ENCODE data around the gene MYRF. TPM values are rescaled to one million over a fixed set of nuclear protein-coding genes. Genes with fewer than 3 reads are reported as not detected.

Gene MYRF
- total and polyA plus RNA-seq, 4 experiments from 2014 or later = 0.44 to 1.6 (median 0.89) TPM

DNA sequence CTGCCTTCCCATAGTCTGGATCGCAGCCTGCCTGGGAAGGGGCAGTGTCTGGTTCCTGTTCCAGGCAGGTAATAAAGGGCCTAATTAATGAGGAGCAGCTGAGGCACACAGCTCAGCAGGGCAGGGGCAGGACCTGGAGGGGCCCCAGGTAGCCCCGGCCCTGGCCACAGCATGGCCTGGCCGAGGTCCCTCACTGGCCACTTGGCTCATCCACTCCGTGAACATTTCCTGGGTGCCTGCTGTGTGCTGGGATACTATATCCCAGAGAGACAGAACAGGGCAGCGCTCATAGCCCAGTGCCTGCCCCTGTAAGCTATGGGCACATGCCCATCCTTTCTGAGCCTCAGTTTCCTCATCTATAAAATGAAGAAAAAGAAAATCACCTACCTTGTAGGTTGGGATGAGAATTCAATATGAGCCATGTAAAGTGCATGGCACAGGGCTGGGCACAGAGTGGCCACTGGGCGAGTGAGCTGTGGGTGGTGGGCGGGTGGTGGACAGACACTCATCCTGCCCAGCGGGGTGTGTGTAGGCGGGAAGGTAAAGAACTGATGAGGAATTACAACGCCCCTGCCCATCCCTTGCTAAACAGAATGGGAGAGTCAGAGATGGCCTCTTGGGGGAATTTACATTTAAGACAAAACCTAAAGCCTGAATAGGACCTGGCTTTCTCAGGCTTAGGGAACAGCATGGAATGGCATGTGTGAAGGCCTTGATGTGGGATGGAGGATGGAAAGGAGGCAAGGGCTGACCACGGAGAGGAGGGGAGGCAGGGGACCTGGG is 9.2 kb downstream of the MYRF start:
- ChIA-PET CTCF (ENCODE audit: partially characterized antibody) (interaction anchor here (1.2 kb wide), 1 partner anchor 347 kb away, joined by 3 read pairs; no protein-coding TSS in a partner anchor), POLR2A (ENCODE audit: partially characterized antibody) (no interaction called here)
- Mint-ChIP-seq H3K4me1 (peaks cover 0 to 9% (median under 1%) of the 10 kb centered on the region in 4 donors), H3K36me3 (no peaks in the 10 kb centered on the region), H3K4me3 (no peak overlapping the region), H3K27ac (no peak overlapping the region), H3K9me3 (peaks cover 0 to 2% (median 0%) of the 10 kb centered on the region in 8 donors), H3K27me3 (peaks cover 2 to 5% of the 10 kb centered on the region in 2 donors)
- no peak for DNase-seq
- H3K36me3 ChIP-seq (ENCODE audit: insufficient read depth, low read length) = no peaks in the 10 kb centered on the region
- intact Hi-C loops (cut with micrococcal nuclease) = no loop called here
- no peaks in the 10 kb centered on the region for H3K27me3 ChIP-seq (ENCODE audit: insufficient read depth, low read length)
- H3K9me3 ChIP-seq (ENCODE audit: control insufficient read depth in 1 of 2, low read length in 2 of 2) = no peaks in the 10 kb centered on the region
- no peak overlapping the region for H3K27ac ChIP-seq (ENCODE audit: low read depth, low read length)
- H3K4me3 ChIP-seq (ENCODE audit: low read length in 2 of 2) = no peak overlapping the region
- no peaks in the 10 kb centered on the region for H3K4me1 ChIP-seq (ENCODE audit: insufficient read depth, low read length)

DNA sequence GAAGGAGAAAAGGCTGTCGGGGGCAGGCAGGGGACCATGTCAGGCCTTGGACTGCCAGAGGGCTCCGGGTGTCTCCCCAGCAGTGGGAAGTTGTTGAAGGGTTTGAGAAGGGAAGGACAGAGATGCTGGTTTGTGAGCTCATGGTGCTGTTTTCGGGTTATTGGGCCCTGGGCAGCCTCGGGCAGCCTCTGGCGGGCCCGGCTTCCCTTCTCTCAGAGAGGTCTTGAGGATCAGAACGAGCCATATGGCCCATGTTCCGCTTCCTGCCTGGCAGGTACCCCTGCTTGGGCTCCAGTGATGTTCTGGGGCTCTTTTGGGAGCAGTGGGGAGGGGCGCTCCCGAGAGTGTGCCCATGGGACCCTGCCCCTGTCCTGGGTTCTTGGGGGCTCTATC is 9.8 kb downstream of the MYRF start:
- Histone ChIP-seq H3K27me3 (ENCODE audit: insufficient read depth, low read length) (no peaks in the 10 kb centered on the region), H3K9me3 (ENCODE audit: control insufficient read depth in 1 of 2, low read length in 2 of 2) (no peaks in the 10 kb centered on the region), H3K36me3 (ENCODE audit: insufficient read depth, low read length) (no peaks in the 10 kb centered on the region), H3K4me1 (ENCODE audit: insufficient read depth, low read length) (no peaks in the 10 kb centered on the region), H3K4me3 (ENCODE audit: low read length in 2 of 2) (no peak overlapping the region), H3K27ac (ENCODE audit: low read depth, low read length) (no peak overlapping the region)
- DNase-seq = no peak
- peaks cover 0 to 2% (median 0%) of the 10 kb centered on the region in 8 donors for H3K9me3 Mint-ChIP-seq
- H3K27me3 Mint-ChIP-seq = peaks cover 2 to 5% of the 10 kb centered on the region in 2 donors
- intact Hi-C loops (cut with micrococcal nuclease) = no loop called here
- no peak overlapping the region for H3K4me3 Mint-ChIP-seq
- ChIA-PET POLR2A (ENCODE audit: partially characterized antibody) (no interaction called here), CTCF (ENCODE audit: partially characterized antibody) (interaction anchor here (1.2 kb wide), 1 partner anchor 346 kb away, joined by 3 read pairs; no protein-coding TSS in a partner anchor)
- no peaks in the 10 kb centered on the region for H3K36me3 Mint-ChIP-seq
- peaks cover 0 to 4% (median 0%) of the 10 kb centered on the region in 4 donors for H3K4me1 Mint-ChIP-seq
- no peak overlapping the region for H3K27ac Mint-ChIP-seq

DNA sequence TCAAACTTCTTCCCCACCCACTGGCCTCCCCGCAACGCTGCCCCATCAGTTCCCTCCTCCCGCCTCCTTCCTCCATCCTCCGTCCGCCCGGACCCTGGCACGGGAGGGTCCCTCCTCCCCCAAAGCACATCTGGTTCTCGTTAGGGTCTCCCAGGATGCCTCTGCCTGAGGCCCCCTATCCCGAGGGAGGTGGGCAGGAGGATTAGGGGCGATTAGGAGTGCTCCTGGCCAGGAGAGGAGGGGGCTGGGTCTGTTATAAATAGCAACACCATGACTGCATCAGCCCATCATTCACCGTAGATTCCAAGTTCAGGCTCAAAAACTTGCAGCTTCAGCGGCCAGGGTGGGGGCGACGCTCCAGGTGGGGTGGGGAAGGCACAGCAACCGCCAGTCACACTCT is 10.4 kb downstream of the MYRF start:
- no peaks in the 10 kb centered on the region for H3K4me1 ChIP-seq (ENCODE audit: insufficient read depth, low read length)
- Mint-ChIP-seq H3K27me3 (peaks cover 2 to 5% of the 10 kb centered on the region in 2 donors), H3K36me3 (no peaks in the 10 kb centered on the region), H3K4me3 (no peak overlapping the region), H3K4me1 (no peaks in the 10 kb centered on the region), H3K9me3 (peaks cover 0 to 2% (median 0%) of the 10 kb centered on the region in 8 donors), H3K27ac (no peak overlapping the region)
- no peak overlapping the region for H3K4me3 ChIP-seq (ENCODE audit: low read length in 2 of 2)
- no peak for DNase-seq
- H3K27me3 ChIP-seq (ENCODE audit: insufficient read depth, low read length) = no peaks in the 10 kb centered on the region
- H3K9me3 ChIP-seq (ENCODE audit: control insufficient read depth in 1 of 2, low read length in 2 of 2) = no peaks in the 10 kb centered on the region
- H3K27ac ChIP-seq (ENCODE audit: low read depth, low read length) = no peak overlapping the region
- intact Hi-C loops (cut with micrococcal nuclease) = no loop called here
- ChIA-PET CTCF (ENCODE audit: partially characterized antibody) (no interaction called here), POLR2A (ENCODE audit: partially characterized antibody) (no interaction called here)
- no peaks in the 10 kb centered on the region for H3K36me3 ChIP-seq (ENCODE audit: insufficient read depth, low read length)

DNA sequence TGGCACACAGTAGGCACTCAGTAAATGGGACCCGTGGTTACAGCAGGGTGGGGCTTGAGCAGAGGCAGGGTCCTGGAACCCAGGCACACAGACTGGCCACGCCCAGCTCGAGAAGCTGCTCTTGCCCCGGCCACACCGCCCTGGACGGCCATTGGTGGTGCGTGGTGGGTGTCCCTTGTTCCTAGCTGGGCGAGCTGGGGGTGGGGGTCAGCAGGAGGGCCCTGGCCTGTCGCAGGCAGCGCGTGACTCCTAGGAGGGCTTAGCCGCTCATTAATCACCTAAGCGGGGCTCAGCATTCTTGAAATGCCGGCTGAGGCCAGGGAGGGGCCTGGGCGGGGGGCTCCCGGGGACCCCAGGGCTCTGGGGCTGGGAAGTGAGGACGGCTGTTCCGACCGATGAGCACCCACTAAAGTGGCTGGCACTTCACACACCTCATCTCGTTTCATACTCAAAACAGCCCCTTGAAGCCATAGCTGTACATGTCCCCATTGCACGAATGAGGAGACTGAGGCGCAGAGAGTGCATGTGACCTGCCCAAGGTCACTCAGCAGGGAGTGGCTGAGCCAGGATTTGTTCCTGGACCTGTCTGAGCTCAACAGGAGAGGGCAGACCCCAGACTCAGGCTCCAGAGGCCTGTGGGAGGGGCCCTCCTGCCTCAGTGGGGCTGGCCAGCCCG is 11.6 kb downstream of the MYRF start:
- H3K9me3 Mint-ChIP-seq = peaks cover 0 to 2% (median 0%) of the 10 kb centered on the region in 8 donors

DNA sequence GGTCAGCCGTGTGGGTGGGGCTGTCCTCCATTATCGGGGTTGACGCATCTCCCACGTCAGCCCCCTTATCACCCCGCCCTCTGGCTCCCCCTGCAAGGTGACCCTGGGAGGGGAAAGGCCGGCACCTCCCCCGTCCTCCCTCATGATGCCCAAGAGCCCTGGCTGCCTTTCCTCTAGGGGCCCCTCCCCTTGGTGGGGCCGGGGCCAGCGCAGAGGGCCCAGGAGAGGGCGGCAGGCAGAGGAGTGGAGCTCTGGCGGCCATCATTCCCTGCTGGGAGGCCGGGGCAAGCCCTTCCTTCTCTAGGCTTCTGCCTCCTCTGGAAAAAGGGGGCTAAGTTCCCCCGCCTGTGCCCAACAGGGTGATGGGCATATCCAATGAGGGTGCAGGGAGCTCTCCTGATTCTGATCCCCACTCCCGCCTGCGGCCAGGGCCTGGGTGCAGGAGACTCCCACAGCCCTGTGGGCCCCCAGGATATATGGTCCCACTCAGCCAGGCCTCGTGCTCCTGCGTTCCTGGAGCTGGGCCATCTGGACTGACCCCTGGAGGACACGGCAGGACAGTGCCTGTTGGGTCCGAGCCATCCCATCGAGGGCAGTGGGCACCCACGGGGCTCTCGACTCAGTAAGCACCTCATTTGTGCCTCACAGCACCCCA is 12.3 kb downstream of the MYRF start:
- intact Hi-C loops (cut with micrococcal nuclease) = no loop called here
- no peaks in the 10 kb centered on the region for H3K4me1 Mint-ChIP-seq

More for the DNA sequence above, 11.6 kb downstream of the MYRF start:
- Histone ChIP-seq H3K4me3 (ENCODE audit: low read length in 2 of 2) (no peak overlapping the region), H3K27me3 (ENCODE audit: insufficient read depth, low read length) (no peaks in the 10 kb centered on the region), H3K4me1 (ENCODE audit: insufficient read depth, low read length) (no peaks in the 10 kb centered on the region), H3K27ac (ENCODE audit: low read depth, low read length) (no peak overlapping the region), H3K9me3 (ENCODE audit: control insufficient read depth in 1 of 2, low read length in 2 of 2) (no peaks in the 10 kb centered on the region), H3K36me3 (ENCODE audit: insufficient read depth, low read length) (no peaks in the 10 kb centered on the region)
- Mint-ChIP-seq H3K36me3 (no peaks in the 10 kb centered on the region), H3K27ac (no peak overlapping the region), H3K27me3 (peaks cover 2 to 5% of the 10 kb centered on the region in 2 donors), H3K4me1 (no peaks in the 10 kb centered on the region), H3K4me3 (no peak overlapping the region)
- POLR2A ChIA-PET (ENCODE audit: partially characterized antibody) = interaction anchor here (0.6 kb wide), 1 partner anchor 22 kb away, joined by 3 read pairs; no protein-coding TSS in a partner anchor
- CTCF ChIA-PET (ENCODE audit: partially characterized antibody) = interaction anchor here (1.0 kb wide), 1 partner anchor 10 kb away, joined by 3 read pairs; no protein-coding TSS in a partner anchor
- DNase-seq = no peak
- intact Hi-C loops (cut with micrococcal nuclease) = no loop called here

GRCh38 chr11:61765550-61766253 is 13.3 kb downstream of the MYRF start:
- no peaks in the 10 kb centered on the region for H3K9me3 ChIP-seq (ENCODE audit: control insufficient read depth in 1 of 2, low read length in 2 of 2)
- Mint-ChIP-seq H3K27me3 (peaks cover 2 to 5% of the 10 kb centered on the region in 2 donors), H3K4me1 (no peaks in the 10 kb centered on the region), H3K27ac (peak overlapping the region in 2 of 7 donors; percentile 18 to 53), H3K9me3 (peaks cover 0 to 2% (median 0%) of the 10 kb centered on the region in 8 donors), H3K4me3 (no peak overlapping the region), H3K36me3 (no peaks in the 10 kb centered on the region)
- H3K4me1 ChIP-seq (ENCODE audit: insufficient read depth, low read length) = no peaks in the 10 kb centered on the region
- no peaks in the 10 kb centered on the region for H3K36me3 ChIP-seq (ENCODE audit: insufficient read depth, low read length)
- no peak overlapping the region for H3K4me3 ChIP-seq (ENCODE audit: low read length in 2 of 2)
- ChIA-PET POLR2A (ENCODE audit: partially characterized antibody) (no interaction called here), CTCF (ENCODE audit: partially characterized antibody) (interaction anchor here (1.0 to 1.1 kb wide), 2 partner anchors 14 to 32 kb away, joined by 3 to 4 read pairs; no protein-coding TSS in a partner anchor)
- H3K27me3 ChIP-seq (ENCODE audit: insufficient read depth, low read length) = no peaks in the 10 kb centered on the region
- no peak overlapping the region for H3K27ac ChIP-seq (ENCODE audit: low read depth, low read length)
- no peak for DNase-seq
- intact Hi-C loops (cut with micrococcal nuclease) = no loop called here

More for the DNA sequence above, 12.3 kb downstream of the MYRF start:
- Histone ChIP-seq H3K27ac (ENCODE audit: low read depth, low read length) (no peak overlapping the region), H3K9me3 (ENCODE audit: control insufficient read depth in 1 of 2, low read length in 2 of 2) (no peaks in the 10 kb centered on the region), H3K36me3 (ENCODE audit: insufficient read depth, low read length) (no peaks in the 10 kb centered on the region), H3K4me3 (ENCODE audit: low read length in 2 of 2) (no peak overlapping the region), H3K4me1 (ENCODE audit: insufficient read depth, low read length) (no peaks in the 10 kb centered on the region), H3K27me3 (ENCODE audit: insufficient read depth, low read length) (no peaks in the 10 kb centered on the region)
- POLR2A ChIA-PET (ENCODE audit: partially characterized antibody) = interaction anchor here (0.6 kb wide), 1 partner anchor 21 kb away, joined by 3 read pairs; no protein-coding TSS in a partner anchor
- peaks cover 0 to 2% (median 0%) of the 10 kb centered on the region in 8 donors for H3K9me3 Mint-ChIP-seq
- CTCF ChIA-PET (ENCODE audit: partially characterized antibody) = interaction anchor here (1.0 to 1.1 kb wide), 3 partner anchors 10 to 31 kb away, joined by 3 to 4 read pairs (median 3); no protein-coding TSS in a partner anchor
- no peaks in the 10 kb centered on the region for H3K36me3 Mint-ChIP-seq
- no peak overlapping the region for H3K4me3 Mint-ChIP-seq
- DNase-seq = no peak
- peaks cover 2 to 5% of the 10 kb centered on the region in 2 donors for H3K27me3 Mint-ChIP-seq
- no peak overlapping the region for H3K27ac Mint-ChIP-seq
